Esophagus squamous epithelium (tissue), 4 donors: Measurements from ENCODE around the gene IQCE.

Source experiments
- POLR2A ChIP-seq, 4 donors: fragments of 450-650 bp; IDR thresholded peaks; one replicate each; pipeline ENCODE4 v1.6.1; 2017; ENCODE audit warnings: antibody characterized with exemption in 4 of 4, mild to moderate bottlenecking in 4 of 4, moderate library complexity in 3 of 4
- TF ChIP-seq, protein P1 (sequence below), 6 experiments: fragments of 450-650 bp in 4 of 6; fragments of 200-600 bp in 2 of 6; sonication (generic) in 2 of 6; IDR thresholded peaks; one replicate each; pipeline ENCODE4 v1.5.1; 2016 to 2019; ENCODE audit warnings: antibody characterized with exemption in 6 of 6, mild to moderate bottlenecking in 4 of 6, moderate library complexity in 4 of 6

DNA sequence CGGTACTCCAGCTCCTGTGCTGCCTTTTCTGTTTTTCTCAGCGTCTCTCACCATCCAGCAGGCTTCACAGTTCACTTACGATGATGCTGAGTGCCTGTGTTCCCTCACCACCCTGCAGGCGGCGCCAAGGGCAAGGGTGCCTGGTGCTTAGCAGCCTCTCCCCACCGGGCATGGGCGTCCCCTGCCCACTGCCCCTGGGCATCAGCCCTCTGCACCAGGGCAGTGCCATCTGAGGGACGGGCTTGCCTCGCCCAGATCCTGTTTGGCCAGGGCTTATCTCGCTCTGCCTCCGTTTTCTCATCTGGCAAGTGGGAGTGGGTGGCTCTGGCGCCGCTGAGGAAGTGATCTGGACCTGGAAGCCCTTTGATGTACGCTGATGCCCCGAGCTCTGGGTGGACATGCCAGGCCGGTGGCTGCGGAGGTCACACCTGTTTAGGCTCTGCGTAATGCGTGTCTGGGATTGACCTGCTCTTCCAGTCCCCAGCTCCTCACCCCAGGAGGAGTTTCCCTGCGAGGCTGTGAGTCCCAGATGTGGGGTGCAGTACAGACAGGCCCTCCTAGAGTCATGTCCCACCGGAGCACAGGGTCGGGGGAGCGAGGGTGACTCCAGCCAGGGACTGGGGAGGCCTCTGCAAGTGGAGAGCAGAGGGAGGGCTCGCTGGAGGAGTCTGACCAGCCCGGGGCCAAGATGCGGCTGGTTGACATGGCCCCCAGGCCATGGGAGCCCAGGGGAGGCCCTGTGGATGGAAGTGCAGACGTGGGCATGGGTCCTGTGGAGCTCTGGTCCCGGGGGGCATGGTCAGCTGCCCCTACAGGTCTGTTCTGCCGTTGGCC is 84.8 kb downstream of the IQCE start:
- TF ChIP-seq POLR2A (IDR thresholded peaks at IDR 0.05), result no peak
- TF ChIP-seq, protein P1, sequence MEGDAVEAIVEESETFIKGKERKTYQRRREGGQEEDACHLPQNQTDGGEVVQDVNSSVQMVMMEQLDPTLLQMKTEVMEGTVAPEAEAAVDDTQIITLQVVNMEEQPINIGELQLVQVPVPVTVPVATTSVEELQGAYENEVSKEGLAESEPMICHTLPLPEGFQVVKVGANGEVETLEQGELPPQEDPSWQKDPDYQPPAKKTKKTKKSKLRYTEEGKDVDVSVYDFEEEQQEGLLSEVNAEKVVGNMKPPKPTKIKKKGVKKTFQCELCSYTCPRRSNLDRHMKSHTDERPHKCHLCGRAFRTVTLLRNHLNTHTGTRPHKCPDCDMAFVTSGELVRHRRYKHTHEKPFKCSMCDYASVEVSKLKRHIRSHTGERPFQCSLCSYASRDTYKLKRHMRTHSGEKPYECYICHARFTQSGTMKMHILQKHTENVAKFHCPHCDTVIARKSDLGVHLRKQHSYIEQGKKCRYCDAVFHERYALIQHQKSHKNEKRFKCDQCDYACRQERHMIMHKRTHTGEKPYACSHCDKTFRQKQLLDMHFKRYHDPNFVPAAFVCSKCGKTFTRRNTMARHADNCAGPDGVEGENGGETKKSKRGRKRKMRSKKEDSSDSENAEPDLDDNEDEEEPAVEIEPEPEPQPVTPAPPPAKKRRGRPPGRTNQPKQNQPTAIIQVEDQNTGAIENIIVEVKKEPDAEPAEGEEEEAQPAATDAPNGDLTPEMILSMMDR (IDR thresholded peaks at IDR 0.05), result peak in 1 of 6 experiments; percentile 28
